H9 (cell line): ENCODE results near the gene HDLBP. TPM values are rescaled to one million over a fixed set of nuclear protein-coding genes. Genes with fewer than 3 reads are reported as not detected.

ENCODE experiments used
- DNase-seq: peaks from one replicate; pipeline ENCODE4 v3.0.0-alpha.2; 2017
- H2AFZ ChIP-seq: one replicate; pipeline ENCODE4 v1.6.1; 2013; ENCODE audit warnings: mild to moderate bottlenecking, low read length, control low read depth, moderate library complexity
- H2AK5ac ChIP-seq: 2 replicates; pipeline ENCODE4 v1.6.1; 2013; ENCODE audit warnings: low read length, control low read depth, mixed read lengths; ENCODE audit not compliant: insufficient read length
- H2BK120ac ChIP-seq: one replicate; pipeline ENCODE4 v1.6.1; 2013; ENCODE audit warnings: low read depth, mild to moderate bottlenecking, low read length, control low read depth, inconsistent platforms; ENCODE audit not compliant: poor library complexity, severe bottlenecking
- H2BK12ac ChIP-seq: 2 replicates; pipeline ENCODE4 v1.6.1; 2013; ENCODE audit warnings: low read length, control low read depth, mixed read lengths, low read depth; ENCODE audit not compliant: insufficient read length
- H2BK15ac ChIP-seq: 2 replicates; pipeline ENCODE4 v1.6.1; 2013; ENCODE audit warnings: low read depth, low read length, control low read depth
- H2BK20ac ChIP-seq: one replicate; pipeline ENCODE4 v1.6.1; 2013; ENCODE audit warnings: low read depth, mild to moderate bottlenecking, low read length, control low read depth, inconsistent platforms; ENCODE audit not compliant: poor library complexity, severe bottlenecking
- H2BK5ac ChIP-seq: 2 replicates; pipeline ENCODE4 v1.6.1; 2013; ENCODE audit warnings: low read length, control low read depth, mixed read lengths; ENCODE audit not compliant: insufficient read length
- H3K14ac ChIP-seq: 2 replicates; pipeline ENCODE4 v1.6.1; 2013; ENCODE audit warnings: low read length, control low read depth; ENCODE audit not compliant: insufficient read depth
- H3K18ac ChIP-seq: 2 replicates; pipeline ENCODE4 v1.6.1; 2013; ENCODE audit warnings: low read depth, mild to moderate bottlenecking, mixed read lengths, low read length, control low read depth; ENCODE audit not compliant: insufficient read length
- H3K23ac ChIP-seq: 2 replicates; pipeline ENCODE4 v1.6.1; 2013; ENCODE audit warnings: low read length, control low read depth, mixed read lengths, low read depth; ENCODE audit not compliant: insufficient read length
- H3K23me2 ChIP-seq: 2 replicates; pipeline ENCODE4 v1.6.1; 2013; ENCODE audit warnings: low read depth, mild to moderate bottlenecking, mixed read lengths, low read length, control low read depth; ENCODE audit not compliant: insufficient read length, poor library complexity, severe bottlenecking
- H3K27ac ChIP-seq: 2 replicates; pipeline ENCODE4 v1.5.1; 2013; ENCODE audit warnings: low read length, control low read depth, mixed read lengths, low read depth; ENCODE audit not compliant: insufficient read length
- H3K27me3 ChIP-seq: 2 replicates; pipeline ENCODE4 v1.6.1; 2013; ENCODE audit warnings: low read length, control low read depth, inconsistent platforms; ENCODE audit not compliant: insufficient read depth
- H3K4ac ChIP-seq: 2 replicates; pipeline ENCODE4 v1.6.1; 2013; ENCODE audit warnings: low read depth, mild to moderate bottlenecking, control low read depth, inconsistent platforms, low read length, moderate library complexity
- H3K4me1 ChIP-seq: 2 replicates; pipeline ENCODE4 v1.6.1; 2013; ENCODE audit warnings: low read length, control low read depth, inconsistent platforms; ENCODE audit not compliant: insufficient read depth
- H3K4me2 ChIP-seq: 2 replicates; pipeline ENCODE4 v1.6.1; 2013; ENCODE audit warnings: low read length, control low read depth, mixed read lengths; ENCODE audit not compliant: insufficient read length, insufficient read depth
- H3K56ac ChIP-seq: 2 replicates; pipeline ENCODE4 v1.6.1; 2013; ENCODE audit warnings: low read depth, mild to moderate bottlenecking, mixed read lengths, low read length, control low read depth; ENCODE audit not compliant: insufficient read length
- H3K79me1 ChIP-seq: 2 replicates; pipeline ENCODE4 v1.6.1; 2013; ENCODE audit warnings: low read depth, mild to moderate bottlenecking, moderate library complexity, low read length, control low read depth, inconsistent platforms; ENCODE audit not compliant: insufficient read depth, poor library complexity, severe bottlenecking
- H3K79me2 ChIP-seq: 2 replicates; pipeline ENCODE4 v1.6.1; 2013; ENCODE audit warnings: low read length, control low read depth, inconsistent platforms; ENCODE audit not compliant: insufficient read depth
- H3K9ac ChIP-seq: 2 replicates; pipeline ENCODE4 v1.6.1; 2013; ENCODE audit warnings: low read length, control low read depth, mixed read lengths; ENCODE audit not compliant: insufficient read length; ENCODE audit errors: extremely low read depth
- H3K9me3 ChIP-seq: one replicate; pipeline ENCODE4 v1.6.1; 2013; ENCODE audit warnings: low read depth, low read length, inconsistent platforms; ENCODE audit not compliant: control insufficient read depth
- H3T11ph ChIP-seq: one replicate; pipeline ENCODE4 v1.6.1; 2013; ENCODE audit warnings: mild to moderate bottlenecking, low read length, control low read depth, inconsistent platforms
- H4K20me1 ChIP-seq: one replicate; pipeline ENCODE4 v1.6.1; 2013; ENCODE audit not compliant: control insufficient read depth, insufficient read length, insufficient read depth
- H4K5ac ChIP-seq: 2 replicates; pipeline ENCODE4 v1.6.1; 2013; ENCODE audit warnings: low read depth, mild to moderate bottlenecking, mixed read lengths, low read length, control low read depth; ENCODE audit not compliant: insufficient read length
- H4K8ac ChIP-seq: replicated peaks from 2 replicates; pipeline ENCODE4 v1.6.1; 2013; ENCODE audit warnings: low read length, control low read depth, mixed read lengths, low read depth; ENCODE audit not compliant: insufficient read length
- H4K91ac ChIP-seq: 2 replicates; pipeline ENCODE4 v1.6.1; 2013; ENCODE audit warnings: low read depth, mild to moderate bottlenecking, moderate library complexity, mixed read lengths, low read length, control low read depth; ENCODE audit not compliant: insufficient read length
- H3K27ac Mint-ChIP-seq, 3 experiments: 2 replicates in 2 of 3; 3 replicates in 1 of 3; pipeline ENCODE4 v1.8.0; 2020 to 2021; ENCODE audit warnings: mixed read lengths in 3 of 3, mild to moderate bottlenecking in 1 of 3, moderate library complexity in 1 of 3
- H3K27me3 Mint-ChIP-seq: 2 replicates; pipeline ENCODE4 v1.8.0; 2021; ENCODE audit warnings: low read depth, mild to moderate bottlenecking, moderate library complexity, mixed read lengths
- H3K36me3 Mint-ChIP-seq, 3 experiments: 2 replicates in 2 of 3; 3 replicates in 1 of 3; pipeline ENCODE4 v1.8.0; 2020 to 2021; ENCODE audit warnings: low read depth in 3 of 3, mixed read lengths in 3 of 3; ENCODE audit not compliant: insufficient read depth in 1 of 3
- H3K4me1 Mint-ChIP-seq, 2 experiments: 2 replicates each; pipeline ENCODE4 v1.8.0; 2020; ENCODE audit warnings: mixed read lengths in 2 of 2
- H3K4me3 Mint-ChIP-seq, 2 experiments: 2 replicates in 1 of 2; 3 replicates in 1 of 2; pipeline ENCODE4 v1.8.0; 2020 to 2021; ENCODE audit warnings: mild to moderate bottlenecking in 2 of 2, mixed read lengths in 2 of 2, moderate library complexity in 1 of 2
- H3K9me3 Mint-ChIP-seq, 2 experiments: 2 replicates in 1 of 2; 3 replicates in 1 of 2; pipeline ENCODE4 v1.8.0; 2020; ENCODE audit warnings: mild to moderate bottlenecking in 2 of 2, mixed read lengths in 2 of 2, moderate library complexity in 1 of 2
- WGBS: extraction: QIAGEN DNeasy Blood & Tissue Kit; methylation state at CpG from one replicate; pipeline ENCODE4 v1.1.7; 2013; ENCODE audit warnings: missing lambda C conversion rate, low lambda C conversion rate, mixed read lengths; ENCODE audit not compliant: insufficient read length; ENCODE audit errors: extremely low coverage; 5-methylcytosine and 5-hydroxymethylcytosine counted together
- total RNA-seq: library from RNA; stranded (reverse); gene quantifications from 2 replicates; pipeline ENCODE4 v1.2.1, GENCODE V29; 2021
- TF ChIP-seq, protein P1 (sequence below): fragments of 200-600 bp; sonication (generic); conservative IDR thresholded peaks from 3 replicates; pipeline ENCODE4 v1.8.0; 2021; ENCODE audit warnings: antibody characterized with exemption, mild to moderate bottlenecking

HDLBP gene
- total RNA-seq, 1 experiment from 2014 or later: 364 TPM

DNA sequence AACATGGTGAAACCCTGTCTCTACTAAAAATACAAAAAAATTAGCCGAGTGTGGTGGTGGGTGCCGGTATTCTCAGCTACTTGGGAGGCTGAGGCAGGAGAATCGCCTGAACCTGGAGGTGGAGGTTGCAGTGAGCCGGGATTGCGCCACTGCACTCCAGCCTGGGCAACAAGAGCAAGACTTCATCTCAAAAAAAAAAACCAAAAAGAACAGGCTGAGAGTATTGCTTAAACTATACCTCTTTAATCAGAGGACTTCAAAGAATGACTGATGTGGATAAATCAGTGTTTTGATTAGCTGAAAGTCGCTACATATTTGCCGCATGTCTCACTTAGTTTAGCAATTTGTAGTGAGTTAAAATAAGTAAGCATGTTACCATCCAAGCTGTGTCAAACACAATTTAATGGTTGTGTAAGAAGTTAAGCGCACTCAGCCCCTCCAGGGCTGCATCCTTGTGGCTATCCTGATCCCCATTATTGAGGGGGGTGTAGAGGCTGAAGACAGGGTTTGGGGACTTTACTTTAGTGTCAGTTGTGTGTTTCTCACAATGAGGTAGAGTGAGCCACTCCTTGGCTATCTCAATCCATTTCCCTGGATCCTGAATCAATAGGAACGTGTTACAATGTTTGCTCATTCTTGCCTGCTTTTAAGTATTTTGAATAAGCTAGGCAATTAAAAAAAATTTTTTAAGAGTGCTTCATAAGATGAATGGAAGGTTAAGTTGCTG lies 29.6 kb upstream of the HDLBP start:
- H4K8ac ChIP-seq: no peak overlapping the region
- no peak overlapping the region for H4K91ac ChIP-seq
- H3K4ac ChIP-seq: no peak overlapping the region
- Mint-ChIP-seq H3K9me3 (no peaks in the 10 kb centered on the region), H3K27me3 (no peaks in the 10 kb centered on the region), H3K27ac (no peak overlapping the region), H3K4me3 (no peak overlapping the region), H3K36me3 (peaks cover 64 to 97% (median 96%) of the 10 kb centered on the region in 3 experiments), H3K4me1 (peaks cover 0 to 2% of the 10 kb centered on the region in 2 experiments; a peak in 1 of 4 replicates)
- H3K23ac ChIP-seq: no peak overlapping the region
- H3K79me2 ChIP-seq: no peaks in the 10 kb centered on the region
- no peak overlapping the region for H3K14ac ChIP-seq
- WGBS: no CpG with 5 or more reads among the region's 9 CpGs
- TF ChIP-seq, protein P1, sequence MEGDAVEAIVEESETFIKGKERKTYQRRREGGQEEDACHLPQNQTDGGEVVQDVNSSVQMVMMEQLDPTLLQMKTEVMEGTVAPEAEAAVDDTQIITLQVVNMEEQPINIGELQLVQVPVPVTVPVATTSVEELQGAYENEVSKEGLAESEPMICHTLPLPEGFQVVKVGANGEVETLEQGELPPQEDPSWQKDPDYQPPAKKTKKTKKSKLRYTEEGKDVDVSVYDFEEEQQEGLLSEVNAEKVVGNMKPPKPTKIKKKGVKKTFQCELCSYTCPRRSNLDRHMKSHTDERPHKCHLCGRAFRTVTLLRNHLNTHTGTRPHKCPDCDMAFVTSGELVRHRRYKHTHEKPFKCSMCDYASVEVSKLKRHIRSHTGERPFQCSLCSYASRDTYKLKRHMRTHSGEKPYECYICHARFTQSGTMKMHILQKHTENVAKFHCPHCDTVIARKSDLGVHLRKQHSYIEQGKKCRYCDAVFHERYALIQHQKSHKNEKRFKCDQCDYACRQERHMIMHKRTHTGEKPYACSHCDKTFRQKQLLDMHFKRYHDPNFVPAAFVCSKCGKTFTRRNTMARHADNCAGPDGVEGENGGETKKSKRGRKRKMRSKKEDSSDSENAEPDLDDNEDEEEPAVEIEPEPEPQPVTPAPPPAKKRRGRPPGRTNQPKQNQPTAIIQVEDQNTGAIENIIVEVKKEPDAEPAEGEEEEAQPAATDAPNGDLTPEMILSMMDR: no peak
- no peak overlapping the region for H3K18ac ChIP-seq
- H3K23me2 ChIP-seq: no peaks in the 10 kb centered on the region
- H4K20me1 ChIP-seq: no peaks in the 10 kb centered on the region
- no peaks in the 10 kb centered on the region for H3K9me3 ChIP-seq
- H2BK12ac ChIP-seq: no peak overlapping the region
- H3K56ac ChIP-seq: no peak overlapping the region
- no peaks in the 10 kb centered on the region for H3K4me1 ChIP-seq
- no peak overlapping the region for H2BK20ac ChIP-seq
- H2AK5ac ChIP-seq: no peak overlapping the region
- H3T11ph ChIP-seq: no peak overlapping the region
- no peak overlapping the region for H3K27ac ChIP-seq
- H2BK120ac ChIP-seq: no peak overlapping the region
- no peak overlapping the region for H4K5ac ChIP-seq
- no peak overlapping the region for H2BK15ac ChIP-seq
- no peaks in the 10 kb centered on the region for H3K79me1 ChIP-seq
- H2AFZ ChIP-seq: no peak overlapping the region
- H3K4me2 ChIP-seq: no peak overlapping the region
- no peaks in the 10 kb centered on the region for H3K27me3 ChIP-seq
- DNase-seq: no peak
- no peak overlapping the region for H2BK5ac ChIP-seq
- no peak overlapping the region for H3K9ac ChIP-seq
